GM03348 (cell line): ENCODE measurements around the gene NFKBIA.
"Not testable (repeated sequence)": the region's sequence is repeated elsewhere in the genome, so short reads cannot be mapped to it uniquely, and the experiment has no call there.

Source experiments
- DNase-seq: peaks from one replicate; pipeline ENCODE4 v3.0.0; 2012; ENCODE audit warnings: low spot score

Gene NFKBIA

DNA sequence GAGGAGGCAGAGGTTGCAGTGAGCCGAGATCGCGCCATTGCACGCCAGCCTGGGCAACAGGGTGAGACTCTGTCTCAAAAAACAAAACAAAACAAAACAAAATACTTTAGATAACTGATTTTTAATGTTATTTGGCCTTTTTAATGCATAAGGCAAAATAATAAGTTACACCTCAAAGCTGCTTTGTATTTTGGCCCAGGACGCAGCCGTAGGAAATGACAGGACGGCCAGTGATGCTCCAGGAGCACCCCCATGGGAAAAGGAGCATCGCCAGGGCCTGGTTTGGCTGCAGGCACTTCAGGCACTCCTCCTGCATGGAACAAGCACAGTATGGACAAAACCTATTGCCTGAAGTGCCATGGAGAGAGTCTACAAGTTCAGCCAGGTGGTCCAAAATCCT is 3.5 kb upstream of the NFKBIA start:
- no peak for DNase-seq

- DNase-seq, result no peak
Measured at GRCh38 chr14:35407306-35407630, 2.7 kb upstream of the NFKBIA start.

GRCh38 chr14:35406506-35407305 is 2.2 kb upstream of the NFKBIA start:
- peak; percentile 74 for DNase-seq

DNA sequence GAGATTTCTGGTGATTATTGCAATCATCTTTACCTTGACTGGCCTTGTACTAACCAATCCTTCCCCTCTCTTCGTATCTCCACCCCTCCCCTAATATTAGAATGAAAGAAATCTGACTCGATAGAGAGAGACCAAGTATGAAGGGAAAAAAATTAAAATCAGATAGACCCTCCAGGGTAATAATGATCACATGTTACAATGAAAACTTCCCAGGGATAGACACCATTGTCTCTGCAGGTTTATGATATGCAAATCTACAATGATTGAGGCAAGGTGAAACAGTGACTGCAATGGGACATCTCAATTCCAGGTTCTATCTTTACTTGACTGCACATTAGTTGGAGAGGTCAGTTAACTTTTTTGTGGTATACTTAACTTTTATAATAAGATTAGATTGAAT is 1.5 kb upstream of the NFKBIA start:
- no peak for DNase-seq

GRCh38 chr14:35405304-35405996 is 901 bp upstream of the NFKBIA start:
- no peak for DNase-seq

DNA sequence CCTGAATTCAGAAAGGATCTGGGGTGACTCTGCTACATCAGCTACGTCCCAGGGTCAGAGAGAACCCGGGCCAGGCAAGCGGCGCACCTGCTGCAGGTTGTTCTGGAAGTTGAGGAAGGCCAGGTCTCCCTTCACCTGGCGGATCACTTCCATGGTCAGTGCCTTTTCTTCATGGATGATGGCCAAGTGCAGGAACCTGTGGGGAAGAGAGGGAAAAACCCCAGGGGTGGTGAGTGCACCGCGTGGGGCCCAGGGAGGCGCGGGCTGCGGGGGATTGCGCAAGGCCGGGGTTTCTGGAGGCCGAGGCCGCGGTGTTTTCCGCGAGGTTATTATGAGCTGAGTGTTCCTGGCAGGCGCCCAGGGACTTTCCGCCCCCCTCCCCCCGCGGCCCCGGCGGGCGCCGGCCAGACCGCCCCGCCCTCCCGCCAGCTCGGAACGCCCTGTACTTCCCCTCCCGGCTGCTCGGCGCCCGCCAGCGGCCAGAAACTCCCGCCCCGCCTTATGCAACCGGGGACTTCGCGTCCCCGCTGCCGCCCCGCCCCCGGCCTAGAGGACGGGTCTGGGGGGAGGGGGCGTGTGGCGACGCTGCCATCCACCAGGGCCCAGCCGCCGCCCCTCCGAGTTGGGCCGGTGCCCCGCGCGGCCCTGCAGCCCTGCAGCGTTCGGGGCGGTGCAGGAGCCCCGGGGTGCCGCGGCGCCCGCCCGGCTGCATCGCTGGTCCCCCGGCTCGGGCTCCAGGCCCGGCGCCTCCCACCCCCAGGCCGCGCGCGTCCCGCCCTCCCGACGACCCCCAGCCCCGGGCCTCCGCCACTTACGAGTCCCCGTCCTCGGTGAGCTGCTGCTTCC is 723 bp downstream of the NFKBIA start:
- DNase-seq, result peak; percentile 98

DNA sequence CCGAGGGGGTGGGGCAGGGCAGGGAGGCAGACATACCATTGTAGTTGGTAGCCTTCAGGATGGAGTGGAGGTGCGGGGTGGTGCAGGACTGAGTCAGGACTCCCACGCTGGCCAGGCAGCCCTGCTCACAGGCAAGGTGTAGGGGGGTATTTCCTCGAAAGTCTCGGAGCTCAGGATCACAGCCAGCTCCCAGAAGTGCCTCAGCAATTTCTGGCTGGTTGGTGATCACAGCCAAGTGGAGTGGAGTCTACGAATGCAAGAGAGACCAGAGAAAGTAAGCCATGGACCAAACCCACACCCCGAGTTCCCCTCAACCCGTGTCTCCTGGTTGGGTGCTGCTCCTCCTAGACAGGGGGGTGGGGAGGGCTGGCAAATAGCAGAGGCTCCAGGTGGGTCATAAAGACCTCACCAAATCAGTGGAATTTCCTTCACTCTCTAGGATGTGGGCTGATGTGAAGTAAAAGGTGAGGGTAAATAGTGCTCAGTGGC is 1.4 kb downstream of the NFKBIA start:
- peak; percentile 47 for DNase-seq

DNA sequence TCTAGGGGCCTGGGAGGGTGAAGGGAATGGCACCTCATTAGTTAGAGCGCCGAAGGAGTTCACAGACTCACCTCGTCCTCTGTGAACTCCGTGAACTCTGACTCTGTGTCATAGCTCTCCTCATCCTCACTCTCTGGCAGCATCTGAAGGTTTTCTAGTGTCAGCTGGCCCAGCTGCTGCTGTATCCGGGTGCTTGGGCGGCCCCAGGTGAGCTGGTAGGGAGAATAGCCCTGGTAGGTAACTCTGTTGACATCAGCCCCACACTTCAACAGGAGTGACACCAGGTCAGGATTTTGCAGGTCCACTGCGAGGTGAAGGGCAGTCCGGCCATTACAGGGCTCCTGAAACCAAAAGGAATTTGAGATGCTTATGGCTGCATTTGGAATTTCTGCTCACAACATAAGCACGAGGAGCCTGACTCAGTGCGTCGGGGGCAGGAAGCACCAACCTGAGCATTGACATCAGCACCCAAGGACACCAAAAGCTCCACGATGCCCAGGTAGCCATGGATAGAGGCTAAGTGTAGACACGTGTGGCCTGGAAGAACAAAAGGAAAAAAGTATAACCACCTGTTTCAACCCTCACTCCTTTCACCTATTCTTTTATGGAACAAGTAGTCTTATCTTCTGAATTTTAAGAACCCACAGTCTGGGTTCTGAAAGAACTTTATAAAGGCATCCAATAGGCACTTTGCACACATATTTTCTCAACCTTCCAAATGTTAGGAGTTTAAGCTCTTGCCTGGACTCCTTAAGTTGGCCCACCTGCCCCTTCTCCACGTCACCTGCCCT is 2.0 kb downstream of the NFKBIA start:
- no peak for DNase-seq

- DNase-seq, result no peak
Measured at GRCh38 chr14:35401422-35402265, 2.9 kb downstream of the NFKBIA start.

DNA sequence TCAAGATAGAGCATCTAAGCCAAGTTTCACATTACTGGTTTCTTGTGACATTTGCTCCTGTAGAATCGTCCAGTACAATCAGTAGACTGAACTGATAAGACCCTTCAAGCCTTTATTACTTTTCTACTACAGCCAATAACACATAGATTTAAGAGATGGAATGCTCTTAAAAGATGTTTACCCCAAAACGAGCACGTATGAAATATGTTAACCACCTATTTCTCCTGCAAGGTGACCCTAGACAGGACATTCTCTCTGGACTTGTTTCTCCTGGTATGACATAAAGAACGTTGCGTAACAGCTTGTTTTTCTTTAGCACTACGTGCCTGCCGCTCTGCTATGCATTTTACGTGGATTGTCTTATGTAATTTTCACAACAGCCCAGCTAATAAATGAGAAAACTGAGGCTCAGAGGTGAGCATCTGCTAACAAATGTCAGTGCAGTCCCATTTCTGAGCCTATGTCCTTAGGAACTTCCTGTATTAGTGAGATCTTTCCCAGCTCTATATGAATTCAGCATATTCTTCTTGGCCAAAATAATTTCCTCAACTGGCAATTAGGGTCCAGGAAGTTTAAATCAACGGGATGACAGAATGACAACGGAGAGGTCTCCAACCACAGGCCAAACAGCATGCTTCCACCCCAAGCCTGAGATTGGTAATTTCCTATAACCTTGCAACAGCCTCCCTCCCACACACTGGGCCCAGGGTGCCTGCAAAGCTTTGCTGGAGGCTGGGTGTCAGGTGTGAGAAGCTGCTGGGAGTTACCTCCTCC is 3.7 kb downstream of the NFKBIA start:
- no peak for DNase-seq

- no peak for DNase-seq
Measured at GRCh38 chr14:35399083-35399937, 5.2 kb downstream of the NFKBIA start.

DNA sequence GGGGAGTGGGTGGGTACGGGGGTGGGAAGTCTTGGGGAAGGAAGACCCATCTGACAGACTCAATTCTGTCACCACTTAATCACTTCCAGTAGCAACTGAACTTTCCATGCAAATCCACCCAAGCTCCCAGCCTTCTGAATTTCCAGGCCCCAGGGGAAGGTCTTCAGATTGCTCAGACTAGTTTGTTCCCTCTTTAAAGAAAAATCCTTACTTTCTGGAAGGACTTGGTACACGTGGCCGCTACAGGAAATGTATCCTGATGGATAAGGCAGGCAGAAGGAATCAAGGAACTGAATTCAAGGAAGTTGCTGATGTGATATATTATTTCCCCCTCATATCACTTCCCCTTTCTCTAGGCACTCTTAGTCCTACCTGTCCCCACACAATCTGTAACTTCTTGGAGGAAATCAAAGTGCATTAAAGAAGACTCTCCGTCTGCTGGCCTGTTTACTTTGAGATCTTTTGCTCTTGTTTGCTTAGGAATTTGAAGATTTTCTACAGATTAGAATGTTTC is 6.4 kb downstream of the NFKBIA start:
- no peak for DNase-seq

GRCh38 chr14:35396610-35397009 is 7.9 kb downstream of the NFKBIA start:
- DNase-seq, result not testable (repeated sequence)

DNA sequence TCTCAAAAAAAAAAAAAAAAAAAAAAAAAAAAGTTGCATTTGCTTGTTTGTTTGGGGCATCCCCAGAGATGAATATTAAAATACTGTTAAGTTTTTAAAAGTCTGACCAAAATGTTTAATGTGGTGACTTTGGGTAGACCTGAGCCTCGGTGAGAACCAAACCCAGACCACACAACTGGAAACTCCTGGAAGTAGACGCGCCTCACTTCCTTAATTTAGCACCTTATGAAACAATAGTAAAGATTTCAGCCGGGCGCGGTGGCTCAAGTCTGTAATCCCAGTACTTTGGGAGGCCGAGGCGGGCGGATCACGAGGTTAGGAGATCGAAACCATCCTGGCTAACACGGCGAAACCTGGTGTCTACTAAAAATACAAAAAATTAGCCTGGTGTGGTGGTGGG is 9.3 kb downstream of the NFKBIA start:
- no peak for DNase-seq

DNA sequence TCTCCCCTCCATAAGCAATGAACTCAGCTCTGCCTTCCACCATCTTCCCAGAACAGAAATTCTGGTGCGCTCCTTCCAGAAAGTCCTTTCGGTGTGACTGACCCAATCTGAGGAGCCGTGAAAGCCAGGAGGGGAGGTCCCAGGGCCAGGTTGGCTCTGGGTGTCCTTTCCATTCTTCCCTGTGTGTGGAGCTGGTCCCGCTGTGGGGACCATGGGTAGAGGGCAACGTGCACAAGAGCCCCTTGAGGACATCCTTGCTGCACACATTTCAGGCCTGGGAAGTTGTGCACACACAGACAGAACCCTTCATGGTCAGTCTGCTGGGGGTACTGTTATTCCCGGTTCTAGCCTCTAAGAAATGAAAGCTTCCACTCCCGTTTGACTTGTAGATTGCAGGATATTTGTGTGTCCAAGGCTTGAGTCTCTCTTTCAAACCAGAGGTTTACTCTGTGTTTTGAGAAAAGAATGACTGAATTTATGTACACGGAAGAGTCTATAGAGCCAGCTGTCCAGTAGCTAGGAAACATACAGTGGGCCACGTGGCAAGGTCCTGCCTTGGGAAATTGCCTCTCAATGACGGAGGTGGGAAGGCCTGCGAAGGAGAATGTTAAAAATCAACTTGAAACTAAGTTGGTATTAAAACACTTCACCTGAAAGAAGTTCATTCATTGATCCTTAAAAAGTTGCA is 10.1 kb downstream of the NFKBIA start:
- DNase-seq, result no peak

DNA sequence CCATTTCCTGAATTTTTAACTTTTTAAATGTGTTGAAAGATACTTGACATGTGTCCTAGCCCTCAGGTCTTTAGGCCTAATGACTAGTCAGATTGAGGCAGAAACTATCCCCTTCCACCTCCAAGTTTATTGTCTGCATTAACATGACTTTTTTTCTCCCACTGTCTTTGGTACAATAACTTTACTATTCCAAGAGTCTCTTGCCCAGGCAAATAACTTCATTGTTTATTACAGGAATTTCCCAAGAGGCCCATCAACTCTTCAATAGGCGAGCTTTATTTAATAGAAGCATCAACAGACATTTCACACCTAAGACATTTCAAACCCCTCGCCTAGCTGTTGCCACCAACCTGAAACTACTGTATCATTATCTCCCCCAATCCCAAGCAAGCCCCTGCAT is 10.7 kb downstream of the NFKBIA start:
- DNase-seq, result no peak

DNA sequence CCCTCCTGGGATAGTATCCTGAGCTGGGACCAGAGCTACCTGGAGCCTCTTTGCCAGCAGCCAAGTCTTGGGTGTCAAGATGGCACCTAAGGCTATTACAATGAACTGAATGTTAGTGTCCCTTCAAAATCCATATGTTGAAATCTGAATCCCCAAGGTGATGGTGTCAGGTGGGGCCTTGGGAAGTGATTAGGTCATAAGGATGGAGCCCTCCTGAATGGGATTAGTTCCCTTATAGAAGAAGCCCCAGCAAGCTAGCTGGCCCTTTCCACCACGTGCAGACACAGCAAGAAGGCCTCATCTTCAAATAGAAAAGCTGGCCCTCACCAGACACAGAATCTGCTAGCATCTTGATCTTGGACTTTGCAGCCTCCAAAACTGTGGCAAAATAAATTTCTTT is 12.4 kb downstream of the NFKBIA start:
- DNase-seq, result no peak

- DNase-seq, result no peak
Measured at GRCh38 chr14:35391388-35391710, 13.2 kb downstream of the NFKBIA start.
